ENCODE measurements around the gene DNAJC1.

GRCh38 chr10:21899736-21900135 is 103.8 kb downstream of the DNAJC1 start:
- TF ChIP-seq CTCF (IDR thresholded peaks at IDR 0.05; ENCODE audit: low read depth, low read length, missing input control) (no peak), RXRA (IDR thresholded peaks at IDR 0.05) (no peak), MAX (IDR thresholded peaks at IDR 0.05) (no peak), ATF3 (IDR thresholded peaks at IDR 0.05) (no peak), REST (IDR thresholded peaks at IDR 0.05) (no peak), JUND (IDR thresholded peaks at IDR 0.05) (no peak), YY1 (IDR thresholded peaks at IDR 0.05) (no peak), ZBTB33 (IDR thresholded peaks at IDR 0.05) (no peak), TAF1 (conservative IDR thresholded peaks at IDR 0.05) (no peak), SP1 (IDR thresholded peaks at IDR 0.05) (no peak), GABPA (IDR thresholded peaks at IDR 0.05 in 1 of 2, conservative IDR thresholded peaks at IDR 0.05 in 1 of 2) (no peak)

All from liver (tissue), 3 donors.